GM12878 (cell line): Measurements from ENCODE around the gene OR6B2. TPM values are rescaled to one million over a fixed set of nuclear protein-coding genes. Genes with fewer than 3 reads are reported as not detected.

Source experiments
- ATAC-seq: fragments of 200-7000 bp; cut with Tn5 transposase; 3 replicates; pipeline ENCODE4 v1.9.1; 2020; ENCODE audit warnings: mild to moderate bottlenecking, moderate library complexity
- BruUV-seq: library from RNA; stranded (reverse); fragments of 400-500 nt; replicated peaks from 2 replicates; lab custom pipeline; 2021; lab: Mats Ljungman, UMichigan
- CTCF ChIA-PET: fragments of 300-600 bp; sonication (Branson Sonifier 250); formaldehyde crosslinking; extraction: SDS; loops from one replicate; lab custom pipeline; 2021; ENCODE audit warnings: inconsistent platforms; lab: Yijun Ruan, JAX
- POLR2A ChIA-PET: fragments of 350-600 bp; formaldehyde crosslinking; extraction: SDS; loops from one replicate; lab custom pipeline; 2021; ENCODE audit warnings: inconsistent platforms; lab: Charles Lee
- RAD21 ChIA-PET: fragments of 300-600 bp; sonication (Branson Sonifier 250); formaldehyde crosslinking; loops from one replicate; lab custom pipeline; 2023; ENCODE audit warnings: antibody characterized with exemption; ENCODE audit not compliant: unreplicated experiment; lab: Charles Lee
- SMC1A ChIA-PET: fragments of 300-600 bp; sonication (Branson Sonifier 250); formaldehyde crosslinking; loops from one replicate; lab custom pipeline; 2023; ENCODE audit not compliant: unreplicated experiment, uncharacterized antibody; lab: Charles Lee
- DNase-seq: peaks from one replicate; pipeline ENCODE4 v3.0.0-alpha.2; 2011; ENCODE audit warnings: low read depth, low spot score
- FAIRE-seq: peaks from 3 replicates; lab custom pipeline; 2011; peaks lifted over from hg19 to GRCh38; lab: Jason Lieb, UNC
- H2AFZ ChIP-seq: 2 replicates; pipeline ENCODE4 v1.6.0; 2011; ENCODE audit warnings: low read depth, low read length, control low read depth; ENCODE audit not compliant: control insufficient read depth
- H3K27ac ChIP-seq: 2 replicates; pipeline ENCODE4 v1.5.1; 2011; ENCODE audit warnings: control low read depth; ENCODE audit not compliant: control insufficient read depth, insufficient read depth
- H3K27me3 ChIP-seq, 2 experiments: replicated peaks in 1 of 2; 2 replicates each; pipeline versions ENCODE4 v1.6.0 to v1.6.1; 2011; ENCODE audit warnings: low read length in 1 of 2; ENCODE audit not compliant: control insufficient read depth in 2 of 2, insufficient read depth in 2 of 2
- H3K36me3 ChIP-seq, 2 experiments: 2 replicates each; pipeline ENCODE4 v1.5.1; 2011; ENCODE audit warnings: low read length in 1 of 2; ENCODE audit not compliant: control insufficient read depth in 2 of 2, insufficient read depth in 2 of 2
- H3K4me1 ChIP-seq: 2 replicates; pipeline ENCODE4 v1.6.1; 2011; ENCODE audit warnings: mild to moderate bottlenecking, low read length, moderate library complexity, mixed read lengths; ENCODE audit not compliant: control insufficient read depth, insufficient read depth
- H3K4me2 ChIP-seq: 2 replicates; pipeline ENCODE4 v1.6.0; 2011; ENCODE audit warnings: control low read depth; ENCODE audit not compliant: control insufficient read depth, insufficient read depth
- H3K4me3 ChIP-seq: fragments of 200-600 bp; sonication (generic); 2 replicates; pipeline ENCODE4 v1.5.1; 2016
- H3K79me2 ChIP-seq: 2 replicates; pipeline ENCODE4 v1.6.0; 2011; ENCODE audit warnings: low read length; ENCODE audit not compliant: control insufficient read depth, insufficient read depth
- H3K9ac ChIP-seq: 2 replicates; pipeline ENCODE4 v1.8.0; 2011; ENCODE audit warnings: low read length, control low read depth, mixed read lengths; ENCODE audit not compliant: control insufficient read depth, insufficient read depth
- H3K9me3 ChIP-seq: replicated peaks from 3 replicates; pipeline ENCODE4 v1.5.1; 2011; ENCODE audit warnings: mild to moderate bottlenecking, low read length; ENCODE audit not compliant: control insufficient read depth, insufficient read depth
- H4K20me1 ChIP-seq: 2 replicates; pipeline ENCODE4 v1.6.0; 2011; ENCODE audit not compliant: control insufficient read depth, insufficient read depth
- ATF7 ChIP-seq: fragments of 450-650 bp; IDR thresholded peaks from 2 replicates; pipeline ENCODE4 v1.6.1; 2016; ENCODE audit warnings: low read depth, mild to moderate bottlenecking
- CHD1 ChIP-seq: IDR thresholded peaks from 2 replicates; pipeline ENCODE4 v1.6.1; 2012; ENCODE audit warnings: low read depth, low read length, improper control_type of control experiment
- IKZF2 ChIP-seq, 2 experiments: fragments of 450-650 bp; IDR thresholded peaks; 2 replicates each; pipeline ENCODE4 v1.6.1; 2017; ENCODE audit warnings: mild to moderate bottlenecking in 2 of 2, moderate library complexity in 2 of 2
- NFYA ChIP-seq: IDR thresholded peaks from 2 replicates; pipeline ENCODE4 v1.6.1; 2011; ENCODE audit warnings: low read depth, mild to moderate bottlenecking, low read length, improper control_type of control experiment, borderline replicate concordance
- SMAD1 ChIP-seq: fragments of 450-650 bp; IDR thresholded peaks from 2 replicates; pipeline ENCODE4 v1.6.1; 2018; ENCODE audit warnings: mild to moderate bottlenecking, low read depth; ENCODE audit not compliant: partially characterized antibody
- ZZZ3 ChIP-seq: IDR thresholded peaks from 2 replicates; pipeline ENCODE4 v1.6.1; 2011; ENCODE audit warnings: low read depth; ENCODE audit not compliant: control insufficient read depth, insufficient read length
- WGBS: methylation state at CpG from one replicate; pipeline ENCODE4 v1.1.6; 2016; ENCODE audit warnings: low lambda C conversion rate; ENCODE audit not compliant: insufficient replicate concordance, insufficient coverage; ENCODE audit errors: missing lambda C conversion rate; 5-methylcytosine and 5-hydroxymethylcytosine counted together
- in situ Hi-C: fragments of 300-500 bp; cut with MboI; formaldehyde crosslinking; loops from 9 replicates; pipeline ENCODE4 v1.14.3; 2018; ENCODE audit warnings: mixed read lengths
- intact Hi-C: fragments of 100-400 bp; cut with micrococcal nuclease; formaldehyde crosslinking; loops from one replicate; pipeline ENCODE4 v1.14.2; 2022; ENCODE audit not compliant: unreplicated experiment
- polyA plus RNA-seq, 11 experiments: library from polyadenylated mRNA; depleted of rRNA in 4 of 11; unstranded in 6 of 11; stranded (reverse) in 5 of 11; fragments of >200 nt; fragmentation: Nextera tagmentation in 4 of 11; fragmentation: Illumina TruSeq in 1 of 11; extraction: Ambion mirVana in 4 of 11; extraction: Trizol in 1 of 11; gene quantifications; 1 replicate in 1 of 11; 2 replicates in 10 of 11; pipeline versions ENCODE4 v1.2.1 to v1.2.3, GENCODE V29; 2011 to 2016; ENCODE audit warnings: inconsistent platforms in 2 of 11, missing spikeins in 2 of 11, low read depth in 1 of 11
- total RNA-seq, 4 experiments: library from RNA; depleted of rRNA in 3 of 4; stranded (reverse); fragments of >200 nt in 3 of 4; fragmentation: Illumina TruSeq in 1 of 4; extraction: Trizol in 1 of 4; gene quantifications; 2 replicates each; pipeline versions ENCODE4 v1.2.1 to v1.2.3, GENCODE V29; 2013 to 2021
- TF ChIP-seq, protein P1 (sequence below): fragments of 450-650 bp; IDR thresholded peaks from 2 replicates; pipeline ENCODE4 v1.6.1; 2016; ENCODE audit warnings: mild to moderate bottlenecking
- TF ChIP-seq, protein P2 (sequence below): fragments of 450-650 bp; IDR thresholded peaks from 2 replicates; pipeline ENCODE4 v1.6.1; 2018; ENCODE audit warnings: borderline replicate concordance, mild to moderate bottlenecking; ENCODE audit not compliant: partially characterized antibody

OR6B2 gene
- total and polyA plus RNA-seq, 10 of the 15 experiments (the other 5 are each of a cell fraction or from before 2014, with no cell fraction given): not detected

DNA sequence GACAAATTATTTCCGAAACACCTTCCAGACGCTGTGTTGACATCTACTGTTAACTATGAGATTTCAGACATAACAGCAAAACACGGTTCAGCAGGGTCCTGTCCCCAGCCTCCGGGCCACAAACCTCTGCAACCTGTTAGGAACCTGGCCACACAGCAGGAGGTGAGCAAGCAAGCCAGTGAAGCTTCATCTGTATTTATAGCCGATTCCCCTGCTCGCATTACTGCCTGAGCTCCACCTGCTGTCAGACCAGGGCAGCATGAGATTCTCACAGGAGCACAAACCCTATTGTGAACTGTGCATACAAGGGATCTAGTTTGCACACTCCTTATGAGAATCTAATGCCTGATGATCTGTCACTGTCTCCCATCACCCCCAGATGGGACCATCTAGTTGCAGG lies 36.1 kb downstream of the OR6B2 start:
- ChIA-PET SMC1A (interaction anchor here (3.1 kb wide), 1 partner anchor 34 kb away, joined by 15 read pairs; no protein-coding TSS in a partner anchor), POLR2A (no interaction called here), RAD21 (no interaction called here), CTCF (interaction anchor here (1.0 to 3.6 kb wide), 3 partner anchors 10 to 28 kb away, joined by 3 to 19 read pairs (median 4); no protein-coding TSS in a partner anchor)
- no TSS peak for BruUV-seq
- Histone ChIP-seq H3K36me3 (peaks cover 10 to 23% of the 10 kb centered on the region in 2 experiments), H3K27me3 (no peaks in the 10 kb centered on the region), H3K79me2 (no peaks in the 10 kb centered on the region), H3K4me1 (no peaks in the 10 kb centered on the region), H3K27ac (no peak overlapping the region), H3K4me2 (no peak overlapping the region), H3K4me3 (no peak overlapping the region), H3K9ac (no peak overlapping the region), H3K9me3 (no peaks in the 10 kb centered on the region), H4K20me1 (no peaks in the 10 kb centered on the region), H2AFZ (no peak overlapping the region)
- no peak for ATAC-seq
- in situ Hi-C loops: loop anchor here (5.0 kb wide), 1 partner anchor 957 kb away; no protein-coding TSS in a partner anchor
- intact Hi-C loops: loop anchor here (10.0 kb wide), 1 partner anchor 959 kb away; no protein-coding TSS in a partner anchor
- no peak for TF ChIP-seq IKZF2 (IDR thresholded peaks at IDR 0.05)
- DNase-seq: no peak
- 99% methylated on average over 6 of the region's 6 CpGs for WGBS
- no peak for FAIRE-seq

DNA sequence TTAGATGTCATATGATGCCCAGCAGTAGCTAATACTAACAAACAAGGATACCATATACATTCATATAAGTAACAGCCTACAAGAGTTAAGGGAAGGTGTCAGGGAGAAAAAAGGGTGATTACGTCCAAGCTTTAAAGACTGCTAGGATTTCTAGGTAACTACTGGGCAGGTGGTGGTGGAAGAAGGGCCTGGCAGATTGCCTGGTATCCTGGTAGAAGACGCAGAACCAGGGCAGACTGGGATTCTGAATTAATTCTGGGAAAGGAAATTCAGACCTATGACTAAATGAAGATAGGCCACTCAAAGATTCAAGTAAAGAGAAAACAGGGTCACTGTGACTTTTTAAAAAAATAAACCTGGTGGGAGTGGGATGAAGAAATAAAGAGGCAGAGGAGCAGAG lies 36.9 kb downstream of the OR6B2 start:
- CTCF ChIA-PET: interaction anchor here (1.0 to 3.6 kb wide), 6 partner anchors 9 to 70 kb away, joined by 3 to 24 read pairs (median 5); no protein-coding TSS in a partner anchor
- H3K9me3 ChIP-seq: no peaks in the 10 kb centered on the region
- TF ChIP-seq, protein P1, sequence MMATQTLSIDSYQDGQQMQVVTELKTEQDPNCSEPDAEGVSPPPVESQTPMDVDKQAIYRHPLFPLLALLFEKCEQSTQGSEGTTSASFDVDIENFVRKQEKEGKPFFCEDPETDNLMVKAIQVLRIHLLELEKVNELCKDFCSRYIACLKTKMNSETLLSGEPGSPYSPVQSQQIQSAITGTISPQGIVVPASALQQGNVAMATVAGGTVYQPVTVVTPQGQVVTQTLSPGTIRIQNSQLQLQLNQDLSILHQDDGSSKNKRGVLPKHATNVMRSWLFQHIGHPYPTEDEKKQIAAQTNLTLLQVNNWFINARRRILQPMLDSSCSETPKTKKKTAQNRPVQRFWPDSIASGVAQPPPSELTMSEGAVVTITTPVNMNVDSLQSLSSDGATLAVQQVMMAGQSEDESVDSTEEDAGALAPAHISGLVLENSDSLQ: no peak
- TF ChIP-seq NFYA (no peak), ZZZ3 (no peak), CHD1 (no peak), SMAD1 (no peak), ATF7 (no peak)
- TF ChIP-seq, protein P2, sequence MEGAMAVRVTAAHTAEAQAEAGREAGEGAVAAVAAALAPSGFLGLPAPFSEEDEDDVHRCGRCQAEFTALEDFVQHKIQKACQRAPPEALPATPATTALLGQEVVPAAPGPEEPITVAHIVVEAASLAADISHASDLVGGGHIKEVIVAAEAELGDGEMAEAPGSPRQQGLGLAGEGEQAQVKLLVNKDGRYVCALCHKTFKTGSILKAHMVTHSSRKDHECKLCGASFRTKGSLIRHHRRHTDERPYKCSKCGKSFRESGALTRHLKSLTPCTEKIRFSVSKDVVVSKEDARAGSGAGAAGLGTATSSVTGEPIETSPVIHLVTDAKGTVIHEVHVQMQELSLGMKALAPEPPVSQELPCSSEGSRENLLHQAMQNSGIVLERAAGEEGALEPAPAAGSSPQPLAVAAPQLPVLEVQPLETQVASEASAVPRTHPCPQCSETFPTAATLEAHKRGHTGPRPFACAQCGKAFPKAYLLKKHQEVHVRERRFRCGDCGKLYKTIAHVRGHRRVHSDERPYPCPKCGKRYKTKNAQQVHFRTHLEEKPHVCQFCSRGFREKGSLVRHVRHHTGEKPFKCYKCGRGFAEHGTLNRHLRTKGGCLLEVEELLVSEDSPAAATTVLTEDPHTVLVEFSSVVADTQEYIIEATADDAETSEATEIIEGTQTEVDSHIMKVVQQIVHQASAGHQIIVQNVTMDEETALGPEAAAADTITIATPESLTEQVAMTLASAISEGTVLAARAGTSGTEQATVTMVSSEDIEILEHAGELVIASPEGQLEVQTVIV: no peak
- RAD21 ChIA-PET: no interaction called here
- H2AFZ ChIP-seq: no peak overlapping the region
- H3K79me2 ChIP-seq: no peaks in the 10 kb centered on the region
- DNase-seq (no peak), ATAC-seq (no peak), FAIRE-seq (no peak)
- no peak overlapping the region for H3K27ac ChIP-seq
- SMC1A ChIA-PET: interaction anchor here (0.6 to 3.1 kb wide), 2 partner anchors 33 to 821 kb away, joined by 3 to 15 read pairs; no protein-coding TSS in a partner anchor
- 96% methylated on average over 2 of the region's 2 CpGs for WGBS
- POLR2A ChIA-PET: no interaction called here
- no TSS peak for BruUV-seq
- H3K4me1 ChIP-seq: no peaks in the 10 kb centered on the region
- H3K4me3 ChIP-seq: no peak overlapping the region
- no peak overlapping the region for H3K9ac ChIP-seq
- H3K4me2 ChIP-seq: no peak overlapping the region
- H4K20me1 ChIP-seq: no peaks in the 10 kb centered on the region
- H3K36me3 ChIP-seq: peaks cover 11 to 26% of the 10 kb centered on the region in 2 experiments
- intact Hi-C loops (loop anchor here (10.0 kb wide), 1 partner anchor 958 kb away; no protein-coding TSS in a partner anchor), in situ Hi-C loops (loop anchor here (5.0 kb wide), 1 partner anchor 956 kb away; no protein-coding TSS in a partner anchor)
- H3K27me3 ChIP-seq: no peaks in the 10 kb centered on the region
